Skin epidermis (tissue), 12 donors: Measurements from ENCODE around the gene KRTAP5-9.
"Not testable (repeated sequence)": the region's sequence is repeated elsewhere in the genome, so short reads cannot be mapped to it uniquely, and the experiment has no call there.

ENCODE experiments used
- H3K27ac ChIP-seq, 21 experiments: fragments of 200-600 bp; sonication (generic) in 11 of 21; one replicate each; pipeline ENCODE4 v1.5.0; 2020; ENCODE audit warnings: mild to moderate bottlenecking in 3 of 21, inconsistent platforms in 2 of 21, moderate library complexity in 2 of 21
- H3K4me3 ChIP-seq, 7 experiments: fragments of 200-600 bp; sonication (generic) in 2 of 7; one replicate each; pipeline ENCODE4 v1.5.0; 2020; ENCODE audit warnings: inconsistent platforms in 2 of 7, mild to moderate bottlenecking in 2 of 7, moderate library complexity in 1 of 7

KRTAP5-9 gene

GRCh38 chr11:71548120-71548519 lies at the start of gene KRTAP5-9:
TSS of gene KRTAP5-9 (plus strand) at chr11:71548420. CDS start at chr11:71548658, 238 bp downstream.
- Histone ChIP-seq H3K4me3 (no peak within 1 kb of the TSS), H3K27ac (no peak within 1 kb of the TSS)

GRCh38 chr11:71499125-71499524 lies 49.1 kb upstream of the KRTAP5-9 start:
- H3K4me3 ChIP-seq: no peak overlapping the region
- H3K27ac ChIP-seq: no peak overlapping the region

- Histone ChIP-seq H3K4me3 (no peak overlapping the region), H3K27ac (no peak overlapping the region)
Observed at GRCh38 chr11:71499546-71499945, 48.7 kb upstream of the KRTAP5-9 start.

- no peak overlapping the region for H3K27ac ChIP-seq
- H3K4me3 ChIP-seq: no peak overlapping the region
Observed at GRCh38 chr11:71500601-71501021, 47.6 kb upstream of the KRTAP5-9 start.

DNA sequence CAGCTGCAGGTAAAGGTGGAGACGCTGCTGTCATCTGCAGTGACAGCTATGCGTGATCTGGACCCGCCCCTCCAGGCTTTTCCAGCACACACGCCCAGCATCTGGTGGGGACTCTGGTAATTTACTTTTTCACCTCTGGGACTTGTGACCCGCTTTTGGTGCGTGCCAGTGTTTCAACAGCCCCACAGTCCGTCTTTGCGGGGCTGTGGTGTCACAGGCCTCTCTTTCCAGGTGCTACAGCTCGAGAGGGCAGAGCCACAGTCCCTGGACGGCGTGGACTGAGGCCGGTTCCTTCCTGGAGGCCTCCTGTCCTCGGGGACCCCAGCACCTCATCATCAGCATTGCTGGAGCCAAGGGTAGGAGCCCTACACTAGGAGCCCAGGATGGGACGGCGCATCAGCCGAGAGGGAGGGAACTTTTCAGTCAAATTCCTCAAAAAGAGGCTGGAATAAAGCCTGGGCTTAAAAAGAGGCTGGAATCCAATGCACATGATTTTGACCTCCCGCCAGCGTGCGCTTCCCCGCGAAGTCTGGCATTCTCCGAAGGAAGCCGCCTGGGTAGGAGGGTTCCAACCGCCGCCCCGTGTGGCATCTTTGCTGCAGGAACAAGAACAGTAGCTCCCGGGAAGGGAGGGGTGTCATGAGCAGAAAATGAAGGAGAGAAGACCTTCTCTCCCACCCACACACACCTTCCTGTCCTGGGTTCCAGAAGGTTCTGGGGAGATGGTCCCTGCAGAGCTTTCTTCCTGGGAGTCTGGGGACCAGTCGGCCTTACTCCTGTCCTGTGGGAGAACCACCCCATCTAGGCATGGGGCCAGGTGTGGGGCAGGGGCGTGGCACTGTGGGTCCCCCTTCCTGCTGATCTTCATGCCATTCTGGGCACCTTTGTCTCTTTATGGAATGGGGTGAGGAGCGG lies 46.9 kb upstream of the KRTAP5-9 start:
- Histone ChIP-seq H3K4me3 (no peak overlapping the region), H3K27ac (no peak overlapping the region)

GRCh38 chr11:71502026-71502425 lies 46.2 kb upstream of the KRTAP5-9 start:
- Histone ChIP-seq H3K4me3 (no peak overlapping the region), H3K27ac (no peak overlapping the region)

DNA sequence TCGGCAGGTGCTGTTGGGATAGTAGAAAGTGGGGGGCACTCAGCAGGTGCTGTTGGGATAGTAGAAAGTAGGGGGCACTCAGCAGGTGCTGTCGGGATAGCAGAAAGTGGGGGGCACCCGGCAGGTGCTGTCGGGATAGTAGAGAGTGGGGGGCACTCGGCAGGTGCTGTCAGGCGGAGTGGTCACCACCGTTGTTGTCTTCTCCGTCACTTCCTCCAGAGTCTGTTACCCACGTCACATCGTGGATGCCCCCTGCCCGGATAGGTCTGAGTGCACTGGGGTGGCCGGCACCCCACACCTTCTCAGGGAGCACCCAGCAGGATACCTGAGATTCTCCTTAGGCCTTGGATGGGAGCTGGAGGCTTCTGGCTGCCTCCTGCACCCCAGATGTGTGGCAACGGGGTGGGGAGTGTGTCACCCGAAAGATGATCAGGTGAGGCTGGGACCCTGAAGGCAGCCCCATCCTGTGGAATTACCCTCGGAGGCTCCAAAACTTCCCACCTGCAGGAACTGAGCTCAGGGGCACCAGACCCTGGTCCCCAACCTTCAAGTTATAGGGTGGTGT lies 45.3 kb upstream of the KRTAP5-9 start:
- no peak overlapping the region for H3K27ac ChIP-seq
- no peak overlapping the region for H3K4me3 ChIP-seq

DNA sequence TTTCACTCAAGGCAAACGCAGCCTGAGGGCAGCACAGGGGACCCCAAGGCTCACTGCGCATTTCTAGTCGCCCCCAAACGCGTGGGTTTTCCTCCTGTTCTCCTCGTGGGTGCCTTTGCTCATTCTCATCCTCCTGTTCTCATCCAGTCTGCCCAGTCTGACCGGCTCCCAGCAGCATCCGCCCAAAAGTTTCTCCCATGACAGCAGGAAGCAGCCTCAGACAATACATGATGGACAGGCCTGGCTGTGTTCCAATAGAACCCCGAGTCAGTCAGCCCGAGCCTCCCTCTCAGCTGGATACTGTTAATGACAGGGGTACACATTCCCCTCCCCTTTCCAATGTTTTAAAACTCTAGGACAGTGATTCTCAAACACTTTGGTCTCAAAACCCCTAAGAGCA lies 43.7 kb upstream of the KRTAP5-9 start:
- Histone ChIP-seq H3K27ac (no peak overlapping the region), H3K4me3 (no peak overlapping the region)

DNA sequence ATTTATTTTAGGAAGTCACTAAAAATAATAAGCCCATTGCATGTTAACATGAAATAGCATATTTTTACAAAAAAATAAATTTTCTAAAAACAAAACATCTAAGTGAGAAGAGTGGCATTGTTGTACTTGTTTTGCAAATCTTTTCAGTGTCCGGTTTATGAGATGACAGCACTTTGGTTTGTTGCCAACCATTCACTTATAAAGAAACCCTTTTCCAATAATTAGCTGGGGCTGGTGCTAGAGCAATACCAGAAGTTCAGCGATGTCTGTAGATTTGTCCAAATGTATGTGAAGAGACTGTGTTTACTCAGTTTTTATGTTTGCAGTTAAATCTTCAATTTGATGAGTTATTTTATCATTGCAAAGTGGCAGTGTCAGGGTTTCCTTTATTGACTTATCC lies 43.2 kb upstream of the KRTAP5-9 start:
- Histone ChIP-seq H3K4me3 (no peak overlapping the region), H3K27ac (no peak overlapping the region)

DNA sequence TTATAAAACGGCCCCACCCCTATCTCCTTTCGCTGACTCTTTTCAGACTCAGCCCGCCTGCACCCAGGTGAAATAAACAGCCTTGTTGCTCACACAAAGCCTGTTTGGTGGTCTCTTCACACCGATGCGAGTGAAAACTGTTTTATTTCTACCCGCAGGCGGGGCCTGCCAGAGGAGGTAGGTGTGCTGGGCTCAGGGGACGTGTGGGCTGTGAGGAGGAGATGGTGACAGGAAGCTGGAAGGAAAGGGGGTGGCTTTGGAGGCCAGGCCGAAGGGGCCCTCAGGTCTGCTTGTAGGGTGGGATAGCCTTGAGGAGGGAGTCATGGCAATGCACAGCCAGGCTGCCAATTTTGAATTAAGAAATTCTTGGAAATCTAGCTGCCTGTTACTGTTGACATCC lies 42.4 kb upstream of the KRTAP5-9 start:
- Histone ChIP-seq H3K4me3 (no peak overlapping the region), H3K27ac (no peak overlapping the region)

DNA sequence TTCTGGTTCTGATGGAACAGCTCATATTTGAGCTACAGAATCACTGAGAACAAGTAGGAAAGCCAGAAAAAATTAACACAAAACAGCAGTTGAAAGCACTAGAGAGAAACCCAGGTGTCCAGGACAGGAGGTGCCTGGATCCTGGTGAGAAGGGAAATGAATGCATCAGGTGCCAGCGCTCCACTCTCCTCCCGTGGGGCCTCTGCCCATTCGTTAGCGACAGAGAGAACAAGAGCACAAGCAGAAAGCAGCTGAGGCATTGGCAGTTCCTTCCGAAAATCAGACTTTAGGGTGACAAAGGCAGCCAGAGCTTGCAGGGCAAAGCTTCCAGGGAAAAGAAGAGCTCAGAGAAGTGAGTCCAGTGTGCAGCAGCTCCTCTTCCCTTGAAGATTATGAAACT lies 41.1 kb upstream of the KRTAP5-9 start:
- no peak overlapping the region for H3K4me3 ChIP-seq
- no peak overlapping the region for H3K27ac ChIP-seq

GRCh38 chr11:71518506-71519471 lies 29.4 kb upstream of the KRTAP5-9 start:
- no peak overlapping the region for H3K4me3 ChIP-seq
- no peak overlapping the region for H3K27ac ChIP-seq

- Histone ChIP-seq H3K4me3 (no peak overlapping the region), H3K27ac (no peak overlapping the region)
Observed at GRCh38 chr11:71519546-71519945, 28.7 kb upstream of the KRTAP5-9 start.

GRCh38 chr11:71525188-71525937 lies 22.9 kb upstream of the KRTAP5-9 start:
- H3K27ac ChIP-seq: no peak overlapping the region
- H3K4me3 ChIP-seq: no peak overlapping the region

DNA sequence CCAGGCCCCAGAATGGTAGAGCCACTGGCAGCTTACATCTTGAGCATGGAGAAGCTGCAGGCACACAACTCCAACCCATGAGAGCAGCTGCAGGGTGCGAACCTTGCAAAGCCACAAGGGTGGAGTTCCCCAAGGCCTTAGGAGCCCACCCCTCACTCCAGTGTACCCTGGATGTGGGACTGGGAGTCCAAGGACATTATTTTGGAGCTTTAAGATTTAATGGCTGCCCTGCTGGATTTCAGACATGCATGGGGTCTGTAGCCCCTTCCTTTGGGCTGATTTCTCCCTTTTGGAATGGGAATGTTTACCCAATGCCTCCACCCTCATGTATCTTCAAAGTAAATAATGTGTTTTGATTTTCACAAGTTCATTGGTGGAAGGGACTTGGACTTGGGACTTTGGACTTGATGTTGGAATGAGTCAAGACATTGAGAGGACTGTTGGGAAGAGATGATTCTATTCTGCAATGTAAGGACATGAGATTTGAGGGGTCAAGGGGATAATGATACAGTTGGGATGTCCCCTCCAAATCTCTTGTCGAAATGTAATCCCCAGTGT lies 22.2 kb upstream of the KRTAP5-9 start:
- Histone ChIP-seq H3K27ac (no peak overlapping the region), H3K4me3 (no peak overlapping the region)

DNA sequence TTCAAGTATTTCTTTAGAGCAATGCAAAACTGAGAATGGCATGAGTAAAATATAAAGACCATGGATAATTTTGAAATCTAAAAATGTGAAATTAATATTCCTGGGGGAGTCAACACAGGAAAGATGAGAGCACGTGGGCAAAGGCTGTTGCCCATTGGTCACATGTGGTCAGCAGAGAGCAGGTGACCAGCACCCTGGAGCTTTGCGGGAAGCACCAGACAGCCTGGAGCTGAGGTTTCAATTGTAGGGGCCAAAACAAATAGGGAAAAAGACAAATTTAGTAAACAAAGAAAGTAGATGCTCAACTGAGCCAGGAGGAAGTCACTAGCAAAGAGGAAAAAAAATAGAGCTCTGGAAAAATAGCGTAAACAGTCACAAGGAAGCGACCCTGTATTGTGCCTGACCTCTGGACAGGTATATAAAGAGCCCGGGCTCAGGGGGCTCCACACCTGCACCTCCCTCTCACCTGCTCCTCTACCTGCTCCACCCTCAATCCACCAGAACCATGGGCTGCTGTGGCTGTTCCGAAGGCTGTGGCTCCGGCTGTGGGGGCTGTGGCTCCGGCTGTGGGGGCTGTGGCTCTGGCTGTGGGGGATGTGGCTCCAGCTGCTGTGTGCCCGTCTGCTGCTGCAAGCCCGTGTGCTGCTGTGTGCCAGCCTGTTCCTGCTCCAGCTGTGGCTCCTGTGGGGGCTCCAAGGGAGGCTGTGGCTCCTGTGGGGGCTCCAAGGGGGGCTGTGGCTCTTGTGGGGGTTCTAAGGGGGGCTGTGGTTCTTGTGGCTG lies 21.2 kb upstream of the KRTAP5-9 start, which contains the start of gene KRTAP5-7:
Gene KRTAP5-7 (plus strand): TSS at position 472 of the 780 bp plus-strand sequence. CDS start 34 bp downstream, at position 506.
- H3K4me3 ChIP-seq: not testable (repeated sequence)

GRCh38 chr11:71527576-71528210 lies 20.5 kb upstream of the KRTAP5-9 start:
- Histone ChIP-seq H3K27ac (no peak overlapping the region), H3K4me3 (no peak overlapping the region)

More for the DNA sequence above, 21.2 kb upstream of the KRTAP5-9 start, which contains the start of gene KRTAP5-7:
- H3K27ac ChIP-seq: not testable (repeated sequence)

GRCh38 chr11:71530602-71531001 lies 17.6 kb upstream of the KRTAP5-9 start:
- Histone ChIP-seq H3K27ac (no peak overlapping the region), H3K4me3 (no peak overlapping the region)
